IMR-90 (cell line): ENCODE data around the gene ADAM23. TPM values are rescaled to one million over a fixed set of nuclear protein-coding genes. Genes with fewer than 3 reads are reported as not detected.

ENCODE experiments used
- ATAC-seq: fragments of 200-7000 bp; cut with Tn5 transposase; 2 replicates; pipeline ENCODE4 v1.9.1; 2020; ENCODE audit warnings: low read depth, mild to moderate bottlenecking, moderate library complexity
- BruUV-seq: library from RNA; stranded (reverse); fragments of 400-500 nt; replicated peaks from 2 replicates; lab custom pipeline; 2021; lab: Mats Ljungman, UMichigan
- CTCF ChIA-PET: fragments of 300-600 bp; formaldehyde crosslinking; extraction: SDS; loops from one replicate; lab custom pipeline; 2021; ENCODE audit warnings: antibody characterized with exemption; lab: Yijun Ruan, JAX
- POLR2A ChIA-PET: fragments of 300-600 bp; sonication (Branson Sonifier 250); formaldehyde crosslinking; loops from one replicate; lab custom pipeline; 2022; ENCODE audit warnings: antibody characterized with exemption; ENCODE audit not compliant: unreplicated experiment; lab: Charles Lee
- DNase-seq: peaks from one replicate; pipeline ENCODE4 v3.0.0; 2013
- H2AFZ ChIP-seq: replicated peaks from 2 replicates; pipeline ENCODE3; 2013; ENCODE audit warnings: low read length, mild to moderate bottlenecking; ENCODE audit not compliant: poor library complexity
- H2AK5ac ChIP-seq: 2 replicates; pipeline ENCODE4 v1.6.1; 2013; ENCODE audit warnings: low read depth, low read length, inconsistent platforms
- H2AK9ac ChIP-seq: replicated peaks from 2 replicates; pipeline ENCODE3; 2013; ENCODE audit warnings: mild to moderate bottlenecking, low read depth, low read length, moderate library complexity; ENCODE audit not compliant: poor library complexity
- H2BK120ac ChIP-seq: 2 replicates; pipeline ENCODE4 v1.6.1; 2013; ENCODE audit warnings: low read depth, low read length, inconsistent platforms
- H2BK15ac ChIP-seq: 3 replicates; pipeline ENCODE4 v1.6.1; 2013; ENCODE audit warnings: low read depth, low read length, inconsistent platforms
- H2BK20ac ChIP-seq: 2 replicates; pipeline ENCODE4 v1.6.1; 2013; ENCODE audit warnings: low read depth, mild to moderate bottlenecking, inconsistent platforms, low read length, moderate library complexity
- H2BK5ac ChIP-seq: 2 replicates; pipeline ENCODE4 v1.6.1; 2013; ENCODE audit warnings: mild to moderate bottlenecking, low read depth, low read length, inconsistent platforms; ENCODE audit not compliant: poor library complexity, severe bottlenecking
- H3K14ac ChIP-seq: replicated peaks from 2 replicates; pipeline ENCODE4 v1.6.1; 2013; ENCODE audit warnings: low read depth, low read length, inconsistent platforms
- H3K18ac ChIP-seq: 2 replicates; pipeline ENCODE4 v1.6.1; 2013; ENCODE audit warnings: low read depth, low read length, control low read depth
- H3K23ac ChIP-seq: 2 replicates; pipeline ENCODE4 v1.6.1; 2013; ENCODE audit warnings: low read depth, low read length, inconsistent platforms
- H3K27ac ChIP-seq: 2 replicates; pipeline ENCODE4 v1.5.1; 2013; ENCODE audit warnings: mild to moderate bottlenecking, control low read depth, low read length; ENCODE audit not compliant: insufficient read depth
- H3K27me3 ChIP-seq: 2 replicates; pipeline ENCODE4 v1.6.1; 2013; ENCODE audit warnings: low read length; ENCODE audit not compliant: control insufficient read depth, insufficient read depth
- H3K36me3 ChIP-seq: 2 replicates; pipeline ENCODE4 v1.6.1; 2013; ENCODE audit warnings: low read length, mixed read lengths; ENCODE audit not compliant: control insufficient read depth, insufficient read depth
- H3K4ac ChIP-seq: 2 replicates; pipeline ENCODE4 v1.6.1; 2013; ENCODE audit warnings: low read depth, low read length, inconsistent platforms
- H3K4me1 ChIP-seq: 2 replicates; pipeline ENCODE4 v1.6.1; 2013; ENCODE audit warnings: low read length, mixed read lengths; ENCODE audit not compliant: control insufficient read depth, insufficient read depth
- H3K4me2 ChIP-seq: 2 replicates; pipeline ENCODE4 v1.6.1; 2013; ENCODE audit warnings: low read depth, mild to moderate bottlenecking, control low read depth, low read length, moderate library complexity
- H3K4me3 ChIP-seq: 2 replicates; pipeline ENCODE4 v1.5.1; 2013; ENCODE audit warnings: low read depth, mild to moderate bottlenecking, control low read depth, low read length, moderate library complexity; ENCODE audit not compliant: insufficient read depth
- H3K56ac ChIP-seq: 2 replicates; pipeline ENCODE4 v1.6.1; 2013; ENCODE audit warnings: low read length, inconsistent platforms; ENCODE audit not compliant: insufficient read depth; ENCODE audit errors: extremely low read depth
- H3K79me1 ChIP-seq, 2 experiments: 2 replicates each; pipeline ENCODE4 v1.6.1; 2013; ENCODE audit warnings: low read length in 2 of 2, inconsistent platforms in 1 of 2, low read depth in 1 of 2
- H3K9ac ChIP-seq: 2 replicates; pipeline ENCODE4 v1.6.1; 2013; ENCODE audit warnings: low read depth, low read length, control low read depth
- H3K9me1 ChIP-seq: 2 replicates; pipeline ENCODE4 v1.6.1; 2013; ENCODE audit warnings: low read length, inconsistent platforms; ENCODE audit not compliant: insufficient read depth
- H3K9me3 ChIP-seq: 2 replicates; pipeline ENCODE4 v1.6.1; 2013; ENCODE audit warnings: low read length; ENCODE audit not compliant: control insufficient read depth, insufficient read depth
- H4K20me1 ChIP-seq: 2 replicates; pipeline ENCODE4 v1.6.1; 2013; ENCODE audit warnings: low read length, inconsistent platforms; ENCODE audit not compliant: insufficient read depth
- H4K5ac ChIP-seq: 2 replicates; pipeline ENCODE4 v1.6.1; 2013; ENCODE audit warnings: mild to moderate bottlenecking, low read depth, low read length, control low read depth
- H4K8ac ChIP-seq, 2 experiments: 2 replicates each; pipeline ENCODE4 v1.6.1; 2013; ENCODE audit warnings: low read depth in 2 of 2, low read length in 2 of 2, control low read depth in 1 of 2, inconsistent platforms in 1 of 2
- H4K91ac ChIP-seq: 2 replicates; pipeline ENCODE4 v1.6.1; 2013; ENCODE audit warnings: low read depth, low read length, inconsistent platforms; ENCODE audit not compliant: insufficient read depth
- BHLHE40 ChIP-seq: fragments of 150-350 bp; IDR thresholded peaks from 2 replicates; pipeline ENCODE4 v1.6.1; 2016; ENCODE audit warnings: mild to moderate bottlenecking, low read depth, low read length
- CEBPB ChIP-seq: IDR thresholded peaks from 2 replicates; pipeline ENCODE4 v1.6.1; 2012; ENCODE audit warnings: low read depth, low read length, improper control_type of control experiment
- CHD1 ChIP-seq: IDR thresholded peaks from 2 replicates; pipeline ENCODE4 v1.6.1; 2012; ENCODE audit warnings: low read depth, low read length, improper control_type of control experiment
- ELK1 ChIP-seq: fragments of 150-350 bp; IDR thresholded peaks from 2 replicates; pipeline ENCODE4 v1.6.1; 2016; ENCODE audit warnings: low read depth, mild to moderate bottlenecking, low read length, moderate library complexity, borderline replicate concordance
- FOS ChIP-seq: fragments of 150-350 bp; IDR thresholded peaks from 2 replicates; pipeline ENCODE4 v1.6.1; 2016; ENCODE audit warnings: low read depth, low read length
- MAZ ChIP-seq: IDR thresholded peaks from 2 replicates; pipeline ENCODE4 v1.6.1; 2012; ENCODE audit warnings: low read depth, mild to moderate bottlenecking, low read length, improper control_type of control experiment, moderate library complexity, borderline replicate concordance
- MXI1 ChIP-seq: IDR thresholded peaks from 2 replicates; pipeline ENCODE4 v1.6.1; 2012; ENCODE audit warnings: low read depth, mild to moderate bottlenecking, low read length, moderate library complexity, borderline replicate concordance
- NFE2L2 ChIP-seq: fragments of 150-350 bp; IDR thresholded peaks from 2 replicates; pipeline ENCODE4 v1.6.1; 2016; ENCODE audit warnings: low read depth, mild to moderate bottlenecking, low read length
- POLR2A ChIP-seq: IDR thresholded peaks from 2 replicates; pipeline ENCODE4 v1.6.1; 2012; ENCODE audit warnings: mild to moderate bottlenecking, low read depth, low read length
- RAD21 ChIP-seq: IDR thresholded peaks from 2 replicates; pipeline ENCODE4 v1.6.1; 2012; ENCODE audit warnings: low read length, improper control_type of control experiment
- RCOR1 ChIP-seq: IDR thresholded peaks from 2 replicates; pipeline ENCODE4 v1.6.1; 2012; ENCODE audit warnings: mild to moderate bottlenecking, low read length, improper control_type of control experiment; ENCODE audit not compliant: insufficient replicate concordance
- RFX5 ChIP-seq: IDR thresholded peaks from 2 replicates; pipeline ENCODE4 v1.8.0; 2012; ENCODE audit warnings: low read depth, mild to moderate bottlenecking, low read length, moderate library complexity
- SMC3 ChIP-seq: fragments of 150-350 bp; IDR thresholded peaks from 2 replicates; pipeline ENCODE4 v1.6.1; 2016; ENCODE audit warnings: low read depth, mild to moderate bottlenecking, antibody characterized with exemption, low read length, moderate library complexity
- USF2 ChIP-seq: fragments of 150-350 bp; IDR thresholded peaks from 2 replicates; pipeline ENCODE4 v1.6.1; 2017; ENCODE audit warnings: mild to moderate bottlenecking, antibody characterized with exemption, low read length, low read depth
- WGBS, 2 experiments: methylation state at CpG; one replicate each; pipeline versions ENCODE4 v1.1.5 to v1.1.7; 2013; ENCODE audit warnings: missing lambda C conversion rate in 2 of 2; ENCODE audit not compliant: insufficient read length in 1 of 2; ENCODE audit errors: extremely low coverage in 2 of 2; 5-methylcytosine and 5-hydroxymethylcytosine counted together
- dilution Hi-C: fragments of 300-500 bp; cut with HindIII; formaldehyde crosslinking; loops from one replicate; pipeline ENCODE4 v1.14.3; 2018; ENCODE audit warnings: low sequenced_read_pairs; ENCODE audit not compliant: unreplicated experiment
- in situ Hi-C: fragments of 300-500 bp; cut with MboI; formaldehyde crosslinking; loops from 3 replicates; pipeline ENCODE4 v1.14.3; 2019; ENCODE audit warnings: low sequenced_read_pairs, inconsistent platforms, mixed read lengths
- intact Hi-C: fragments of 100-400 bp; cut with micrococcal nuclease; formaldehyde crosslinking; loops from 2 replicates; pipeline ENCODE4 v1.10.0; 2022
- polyA plus RNA-seq, 3 experiments: library from polyadenylated mRNA; depleted of rRNA; stranded (reverse); fragments of >200 nt; gene quantifications; 2 replicates each; pipeline ENCODE4 v1.2.3, GENCODE V29; 2012; ENCODE audit warnings: low replicate concordance in 1 of 3
- total RNA-seq: library from RNA; depleted of rRNA; stranded (reverse); fragments of >200 nt; gene quantifications from 2 replicates; pipeline ENCODE4 v1.2.3, GENCODE V29; 2012
- TF ChIP-seq, protein P1 (sequence below): conservative IDR thresholded peaks from 2 replicates; pipeline ENCODE4 v1.5.1; 2012; ENCODE audit warnings: mild to moderate bottlenecking, low read depth, low read length, improper control_type of control experiment

The ADAM23 gene
- total and polyA plus RNA-seq, 2 of the 4 experiments (the other 2 are of a cell fraction) = 2.9 to 10.3 TPM

GRCh38 chr2:206432193-206433082, 10.9 kb upstream of the ADAM23 start:
- H2AK5ac ChIP-seq = no peak overlapping the region
- no peak overlapping the region for H2BK120ac ChIP-seq
- intact Hi-C loops = no loop called here
- ChIA-PET CTCF (no interaction called here), POLR2A (no interaction called here)
- H3K9me1 ChIP-seq = no peaks in the 10 kb centered on the region
- no peak overlapping the region for H2AFZ ChIP-seq
- H2BK20ac ChIP-seq = no peak overlapping the region
- H3K79me1 ChIP-seq = no peaks in the 10 kb centered on the region
- no peak overlapping the region for H3K18ac ChIP-seq
- no peak overlapping the region for H3K23ac ChIP-seq
- no peaks in the 10 kb centered on the region for H4K20me1 ChIP-seq
- H3K27ac ChIP-seq = no peak overlapping the region
- dilution Hi-C loops = no loop called here
- no peak overlapping the region for H3K14ac ChIP-seq
- no peak overlapping the region for H3K56ac ChIP-seq
- no peak overlapping the region for H3K9ac ChIP-seq
- H4K5ac ChIP-seq = no peak overlapping the region
- ATAC-seq = no peak
- no peak overlapping the region for H3K4ac ChIP-seq
- no peak overlapping the region for H2AK9ac ChIP-seq
- H2BK5ac ChIP-seq = no peak overlapping the region
- H3K4me1 ChIP-seq = no peaks in the 10 kb centered on the region
- no CpG with 5 or more reads among the region's 6 CpGs for WGBS, 2 experiments
- H3K4me3 ChIP-seq = no peak overlapping the region
- no peak overlapping the region for H4K91ac ChIP-seq
- DNase-seq = no peak
- in situ Hi-C loops = no loop called here
- no peaks in the 10 kb centered on the region for H3K36me3 ChIP-seq
- H3K4me2 ChIP-seq = no peak overlapping the region
- H3K9me3 ChIP-seq = no peaks in the 10 kb centered on the region
- no peak overlapping the region for H2BK15ac ChIP-seq
- BruUV-seq = no TSS peak
- no peak overlapping the region for H4K8ac ChIP-seq
- no peaks in the 10 kb centered on the region; the same call in 1 of the 2 replicates for H3K27me3 ChIP-seq
- no peak for TF ChIP-seq MXI1
- TF ChIP-seq, protein P1, sequence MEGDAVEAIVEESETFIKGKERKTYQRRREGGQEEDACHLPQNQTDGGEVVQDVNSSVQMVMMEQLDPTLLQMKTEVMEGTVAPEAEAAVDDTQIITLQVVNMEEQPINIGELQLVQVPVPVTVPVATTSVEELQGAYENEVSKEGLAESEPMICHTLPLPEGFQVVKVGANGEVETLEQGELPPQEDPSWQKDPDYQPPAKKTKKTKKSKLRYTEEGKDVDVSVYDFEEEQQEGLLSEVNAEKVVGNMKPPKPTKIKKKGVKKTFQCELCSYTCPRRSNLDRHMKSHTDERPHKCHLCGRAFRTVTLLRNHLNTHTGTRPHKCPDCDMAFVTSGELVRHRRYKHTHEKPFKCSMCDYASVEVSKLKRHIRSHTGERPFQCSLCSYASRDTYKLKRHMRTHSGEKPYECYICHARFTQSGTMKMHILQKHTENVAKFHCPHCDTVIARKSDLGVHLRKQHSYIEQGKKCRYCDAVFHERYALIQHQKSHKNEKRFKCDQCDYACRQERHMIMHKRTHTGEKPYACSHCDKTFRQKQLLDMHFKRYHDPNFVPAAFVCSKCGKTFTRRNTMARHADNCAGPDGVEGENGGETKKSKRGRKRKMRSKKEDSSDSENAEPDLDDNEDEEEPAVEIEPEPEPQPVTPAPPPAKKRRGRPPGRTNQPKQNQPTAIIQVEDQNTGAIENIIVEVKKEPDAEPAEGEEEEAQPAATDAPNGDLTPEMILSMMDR = no peak
- no peak for TF ChIP-seq ELK1
- no peak for TF ChIP-seq RAD21
- TF ChIP-seq CEBPB = no peak
- no peak for TF ChIP-seq RFX5
- no peak for TF ChIP-seq POLR2A
- TF ChIP-seq NFE2L2 = no peak
- TF ChIP-seq USF2 = no peak
- TF ChIP-seq CHD1 = no peak
- no peak for TF ChIP-seq BHLHE40
- TF ChIP-seq FOS = no peak
- no peak for TF ChIP-seq RCOR1
- TF ChIP-seq SMC3 = no peak
- no peak for TF ChIP-seq MAZ
